Neuronal stem cell (in vitro differentiated cells): ENCODE measurements around the gene ZNF692.

Experiments used
- DNase-seq: peaks from one replicate; pipeline ENCODE4 v3.0.0-alpha.2; 2013; ENCODE audit warnings: low spot score
- H2AFZ ChIP-seq: one replicate; pipeline ENCODE4 v1.6.1; 2013; ENCODE audit warnings: mild to moderate bottlenecking, low read length, inconsistent platforms
- H2AK5ac ChIP-seq: 2 replicates; pipeline ENCODE4 v1.6.1; 2013; ENCODE audit warnings: low read depth, mild to moderate bottlenecking, inconsistent platforms, low read length, moderate library complexity, mixed read lengths
- H2BK120ac ChIP-seq: 2 replicates; pipeline ENCODE4 v1.6.1; 2013; ENCODE audit warnings: low read depth, mild to moderate bottlenecking, inconsistent platforms, low read length, moderate library complexity, mixed read lengths
- H2BK12ac ChIP-seq: one replicate; pipeline ENCODE4 v1.6.1; 2013; ENCODE audit warnings: low read length, inconsistent platforms
- H2BK15ac ChIP-seq: 2 replicates; pipeline ENCODE4 v1.6.1; 2013; ENCODE audit warnings: mild to moderate bottlenecking, low read length, inconsistent platforms, mixed read lengths
- H2BK5ac ChIP-seq: one replicate; pipeline ENCODE4 v1.6.1; 2013; ENCODE audit warnings: inconsistent platforms, mild to moderate bottlenecking, low read length, moderate library complexity
- H3K14ac ChIP-seq: one replicate; pipeline ENCODE4 v1.6.1; 2013; ENCODE audit warnings: low read length, inconsistent platforms
- H3K18ac ChIP-seq: 2 replicates; pipeline ENCODE4 v1.6.1; 2013; ENCODE audit warnings: low read length, inconsistent platforms
- H3K23ac ChIP-seq: 2 replicates; pipeline ENCODE4 v1.6.1; 2013; ENCODE audit warnings: low read depth, mild to moderate bottlenecking, mixed read lengths, low read length, inconsistent platforms; ENCODE audit not compliant: poor library complexity
- H3K27ac ChIP-seq: replicated peaks from 3 replicates; pipeline ENCODE4 v1.5.1; 2013; ENCODE audit warnings: low read length, inconsistent platforms
- H3K27me3 ChIP-seq, 3 experiments: 2 replicates each; pipeline ENCODE4 v1.6.1; 2013; ENCODE audit warnings: low read length in 3 of 3, mild to moderate bottlenecking in 2 of 3, inconsistent platforms in 1 of 3, low read depth in 1 of 3, mixed read lengths in 1 of 3, moderate library complexity in 1 of 3; ENCODE audit not compliant: control insufficient read depth in 3 of 3, insufficient read depth in 3 of 3
- H3K36me3 ChIP-seq, 2 donors: replicated peaks in 1 of 2; 2 replicates each; pipeline ENCODE4 v1.6.1; 2013; ENCODE audit warnings: low read length in 2 of 2; ENCODE audit not compliant: control insufficient read depth in 2 of 2, insufficient read depth in 2 of 2
- H3K4ac ChIP-seq: 2 replicates; pipeline ENCODE4 v1.6.1; 2013; ENCODE audit warnings: inconsistent platforms, mild to moderate bottlenecking, low read length, moderate library complexity
- H3K4me1 ChIP-seq, 2 donors: 1 replicate in 1 of 2; 2 replicates in 1 of 2; pipeline ENCODE4 v1.6.1; 2013; ENCODE audit warnings: low read length in 2 of 2, low read depth in 1 of 2; ENCODE audit not compliant: control insufficient read depth in 2 of 2, insufficient read depth in 1 of 2
- H3K4me2 ChIP-seq: one replicate; pipeline ENCODE4 v1.6.1; 2013; ENCODE audit warnings: mild to moderate bottlenecking, low read length, inconsistent platforms; ENCODE audit not compliant: insufficient read depth, poor library complexity, severe bottlenecking
- H3K4me3 ChIP-seq, 2 donors: 2 replicates each; pipeline ENCODE4 v1.5.1; 2013; ENCODE audit warnings: low read length in 2 of 2, mild to moderate bottlenecking in 2 of 2, inconsistent platforms in 1 of 2, moderate library complexity in 1 of 2
- H3K79me1 ChIP-seq: one replicate; pipeline ENCODE4 v1.6.1; 2013; ENCODE audit warnings: low read depth, mild to moderate bottlenecking, inconsistent platforms, low read length, moderate library complexity
- H3K9ac ChIP-seq: one replicate; pipeline ENCODE4 v1.6.1; 2013; ENCODE audit warnings: mild to moderate bottlenecking, low read depth, low read length, inconsistent platforms; ENCODE audit not compliant: poor library complexity
- H3K9me3 ChIP-seq, 2 donors: replicated peaks in 1 of 2; 2 replicates each; pipeline versions ENCODE3 to v1.6.1; 2013; ENCODE audit warnings: low read length in 2 of 2, mild to moderate bottlenecking in 2 of 2, inconsistent platforms in 1 of 2, low read depth in 1 of 2, mixed read lengths in 1 of 2, moderate library complexity in 1 of 2; ENCODE audit not compliant: control insufficient read depth in 2 of 2, insufficient read depth in 1 of 2
- H4K8ac ChIP-seq: one replicate; pipeline ENCODE4 v1.6.1; 2013; ENCODE audit warnings: low read depth, mild to moderate bottlenecking, inconsistent platforms, low read length, moderate library complexity
- H4K91ac ChIP-seq: one replicate; pipeline ENCODE4 v1.6.1; 2013; ENCODE audit warnings: low read length, low read depth, mild to moderate bottlenecking, inconsistent platforms; ENCODE audit not compliant: poor library complexity
- WGBS, 2 donors: extraction: QIAGEN DNeasy Blood & Tissue Kit; methylation state at CpG; one replicate each; pipeline ENCODE4 v1.1.7; 2013; ENCODE audit warnings: missing lambda C conversion rate in 2 of 2, mixed read lengths in 1 of 2; ENCODE audit not compliant: insufficient read length in 2 of 2, insufficient replicate concordance in 1 of 2; ENCODE audit errors: extremely low coverage in 2 of 2; 5-methylcytosine and 5-hydroxymethylcytosine counted together

ZNF692 gene

GRCh38 chr1:248810727-248811513 is 48.0 kb downstream of the ZNF692 start:
- Histone ChIP-seq H2BK120ac (no peak overlapping the region), H3K79me1 (no peaks in the 10 kb centered on the region), H4K91ac (no peak overlapping the region), H3K4me2 (no peak overlapping the region), H3K27me3 (no peaks in the 10 kb centered on the region), H2AK5ac (no peak overlapping the region), H2AFZ (no peak overlapping the region), H2BK15ac (no peak overlapping the region), H3K27ac (no peak overlapping the region), H3K9ac (no peak overlapping the region), H3K14ac (no peak overlapping the region), H3K4me1 (no peaks in the 10 kb centered on the region), H2BK12ac (no peak overlapping the region), H4K8ac (no peak overlapping the region), H3K23ac (no peak overlapping the region), H3K36me3 (peaks cover 33 to 53% of the 10 kb centered on the region in 2 donors), H3K9me3 (peaks cover 0 to 2% of the 10 kb centered on the region in 2 donors), H3K18ac (no peak overlapping the region), H2BK5ac (no peak overlapping the region), H3K4me3 (no peak overlapping the region), H3K4ac (no peak overlapping the region)
- WGBS, 2 donors, result no CpG with 5 or more reads among the region's 12 CpGs
- no peak for DNase-seq

GRCh38 chr1:248810000-248810726 is 48.7 kb downstream of the ZNF692 start:
- Histone ChIP-seq H2BK5ac (no peak overlapping the region), H2AFZ (no peak overlapping the region), H3K4me1 (no peaks in the 10 kb centered on the region), H2BK120ac (no peak overlapping the region), H3K23ac (no peak overlapping the region), H2BK12ac (no peak overlapping the region), H4K91ac (no peak overlapping the region), H3K4ac (no peak overlapping the region), H3K9ac (no peak overlapping the region), H3K14ac (no peak overlapping the region), H2BK15ac (no peak overlapping the region), H3K18ac (no peak overlapping the region), H3K27ac (no peak overlapping the region), H4K8ac (no peak overlapping the region), H3K9me3 (peaks cover 0 to 2% of the 10 kb centered on the region in 2 donors), H3K4me3 (no peak overlapping the region), H3K36me3 (peaks cover 30 to 45% of the 10 kb centered on the region in 2 donors), H3K27me3 (no peaks in the 10 kb centered on the region), H3K79me1 (no peaks in the 10 kb centered on the region), H3K4me2 (no peak overlapping the region), H2AK5ac (no peak overlapping the region)
- no CpG with 5 or more reads among the region's 10 CpGs for WGBS, 2 donors
- no peak for DNase-seq

- Histone ChIP-seq H4K8ac (no peak overlapping the region), H3K4me2 (no peak overlapping the region), H3K27ac (no peak overlapping the region), H3K9me3 (peaks cover 0 to 2% of the 10 kb centered on the region in 2 donors), H2AK5ac (no peak overlapping the region), H3K79me1 (no peaks in the 10 kb centered on the region), H3K23ac (no peak overlapping the region), H3K4me1 (no peaks in the 10 kb centered on the region), H2BK120ac (no peak overlapping the region), H3K36me3 (peaks cover 23 to 32% of the 10 kb centered on the region in 2 donors), H3K9ac (no peak overlapping the region), H2BK12ac (no peak overlapping the region), H2BK15ac (no peak overlapping the region), H2BK5ac (no peak overlapping the region), H3K14ac (no peak overlapping the region), H3K4me3 (no peak overlapping the region), H2AFZ (no peak overlapping the region), H3K18ac (no peak overlapping the region), H3K27me3 (no peaks in the 10 kb centered on the region), H4K91ac (no peak overlapping the region), H3K4ac (no peak overlapping the region)
- no CpG with 5 or more reads among the region's 9 CpGs for WGBS, 2 donors
- DNase-seq, result no peak
Measured at GRCh38 chr1:248808876-248809275, 50.0 kb downstream of the ZNF692 start.

DNA sequence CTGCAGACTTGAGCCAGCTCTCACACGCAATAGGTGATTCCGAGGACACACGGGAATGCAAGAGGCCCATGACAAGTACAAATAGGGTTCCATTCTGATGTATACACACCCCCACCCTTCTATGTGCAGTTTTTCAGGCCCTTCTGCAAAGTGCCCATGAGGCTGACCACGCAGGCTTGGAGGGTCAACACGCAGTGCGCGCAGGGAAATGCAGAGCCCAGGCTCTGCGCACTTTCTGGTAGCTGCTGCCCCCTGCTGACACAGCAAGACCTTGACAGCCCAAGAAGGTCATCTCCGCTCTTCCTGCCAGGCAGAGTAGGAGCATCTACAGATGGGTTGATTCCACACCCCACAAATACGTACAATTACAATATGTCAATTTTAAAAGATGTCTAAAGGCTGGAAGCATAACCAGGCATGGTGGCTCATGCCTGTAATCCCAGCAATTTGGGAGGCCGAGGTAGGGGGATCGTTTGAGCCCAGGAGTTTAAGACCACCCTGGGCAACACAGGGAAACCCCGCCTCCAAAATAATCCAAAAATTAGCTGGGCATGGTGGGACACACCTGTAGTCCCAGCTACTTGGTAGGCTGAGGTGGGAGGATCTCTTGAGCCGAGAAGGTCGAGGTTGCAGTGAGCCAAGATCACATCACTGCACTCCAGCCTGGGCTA is 51.7 kb downstream of the ZNF692 start:
- H3K9me3 ChIP-seq, result peaks cover 0 to 2% of the 10 kb centered on the region in 2 donors
- no peak overlapping the region for H4K91ac ChIP-seq
- H3K23ac ChIP-seq, result no peak overlapping the region
- H4K8ac ChIP-seq, result no peak overlapping the region
- no peak overlapping the region for H3K27ac ChIP-seq
- H2BK5ac ChIP-seq, result no peak overlapping the region
- no peak overlapping the region for H3K4me2 ChIP-seq
- no peak overlapping the region for H3K18ac ChIP-seq
- WGBS, 2 donors, result no CpG with 5 or more reads among the region's 15 CpGs
- H2BK12ac ChIP-seq, result no peak overlapping the region
- no peaks in the 10 kb centered on the region for H3K79me1 ChIP-seq
- no peak overlapping the region for H3K9ac ChIP-seq
- H3K4me3 ChIP-seq, result no peak overlapping the region
- no peak overlapping the region for H2BK15ac ChIP-seq
- no peak overlapping the region for H2BK120ac ChIP-seq
- no peak overlapping the region for H2AFZ ChIP-seq
- H2AK5ac ChIP-seq, result no peak overlapping the region
- H3K4ac ChIP-seq, result no peak overlapping the region
- peaks cover 0 to 1% (median 0%) of the 10 kb centered on the region in 3 experiments for H3K27me3 ChIP-seq
- H3K14ac ChIP-seq, result no peak overlapping the region
- H3K4me1 ChIP-seq, result no peaks in the 10 kb centered on the region
- peak; percentile 20 for DNase-seq
- H3K36me3 ChIP-seq, result peaks cover 12 to 15% of the 10 kb centered on the region in 2 donors
